HepG2 (cell line): ENCODE results near the gene CCNF. TPM values are rescaled to one million over a fixed set of nuclear protein-coding genes. Genes with fewer than 3 reads are reported as not detected.

Source experiments
- ATAC-seq: fragments of 200-7000 bp; cut with Tn5 transposase; 3 replicates; pipeline ENCODE4 v1.9.1; 2020; ENCODE audit warnings: mild to moderate bottlenecking, moderate library complexity
- BruUV-seq: library from RNA; stranded (reverse); fragments of 400-500 nt; replicated peaks from 2 replicates; lab custom pipeline; 2021; lab: Mats Ljungman, UMichigan
- CTCF ChIA-PET: fragments of 300-600 bp; formaldehyde crosslinking; extraction: SDS; loops from one replicate; lab custom pipeline; 2021; ENCODE audit warnings: low total read pairs, inconsistent platforms, low intra/inter-chr PET ratio; lab: Yijun Ruan, JAX
- POLR2A ChIA-PET: fragments of 350-600 bp; sonication (Branson Sonifier 250); formaldehyde crosslinking; loops from one replicate; lab custom pipeline; 2020; ENCODE audit warnings: antibody characterized with exemption, inconsistent platforms; lab: Yijun Ruan, JAX
- DNase-seq: peaks from one replicate; pipeline ENCODE4 v3.0.0-alpha.2; 2015; ENCODE audit warnings: low spot score
- FAIRE-seq: peaks from 3 replicates; lab custom pipeline; 2011; peaks lifted over from hg19 to GRCh38; lab: Jason Lieb, UNC
- H2AFZ ChIP-seq: one replicate; pipeline ENCODE4 v1.6.1; 2011; ENCODE audit warnings: low read length, inconsistent platforms
- H3K27ac ChIP-seq: fragments of 300-600 bp; 3 replicates; pipeline ENCODE4 v1.8.0; 2011; ENCODE audit warnings: mixed run types, mild to moderate bottlenecking, mixed read lengths, low read length, inconsistent platforms; ENCODE audit not compliant: insufficient read depth; ENCODE audit errors: extremely low read length
- H3K27me3 ChIP-seq, 2 experiments: fragments of 200-600 bp in 1 of 2; 2 replicates in 1 of 2; 3 replicates in 1 of 2; pipeline versions ENCODE4 v1.6.0 to v1.8.0; 2011; ENCODE audit warnings: low read length in 2 of 2, mild to moderate bottlenecking in 2 of 2, moderate library complexity in 2 of 2, inconsistent platforms in 1 of 2; ENCODE audit not compliant: insufficient read depth in 2 of 2, control insufficient read depth in 1 of 2
- H3K36me3 ChIP-seq, 2 experiments: fragments of 200-600 bp in 1 of 2; replicated peaks in 1 of 2; 2 replicates in 1 of 2; 3 replicates in 1 of 2; pipeline versions ENCODE4 v1.5.1 to v1.8.0; 2011; ENCODE audit warnings: low read length in 2 of 2, inconsistent platforms in 1 of 2; ENCODE audit not compliant: insufficient read depth in 2 of 2, control insufficient read depth in 1 of 2
- H3K4me1 ChIP-seq: 2 replicates; pipeline ENCODE4 v1.5.1; 2012; ENCODE audit warnings: low read length, inconsistent platforms; ENCODE audit not compliant: insufficient read depth
- H3K4me2 ChIP-seq: 2 replicates; pipeline ENCODE4 v1.6.0; 2011; ENCODE audit warnings: low read depth, low read length, inconsistent platforms
- H3K4me3 ChIP-seq, 3 experiments: fragments of 200-600 bp in 1 of 3; sonication (generic), shearing (Covaris generic) in 1 of 3; replicated peaks in 1 of 3; 2 replicates each; pipeline ENCODE4 v1.5.1; 2011 to 2016; ENCODE audit warnings: low read length in 3 of 3, inconsistent platforms in 2 of 3, low read depth in 2 of 3, mild to moderate bottlenecking in 2 of 3, control low read depth in 1 of 3, mixed read lengths in 1 of 3; ENCODE audit not compliant: insufficient read depth in 1 of 3
- H3K79me2 ChIP-seq: one replicate; pipeline ENCODE4 v1.6.1; 2011; ENCODE audit warnings: low read length, inconsistent platforms; ENCODE audit not compliant: insufficient read depth
- H3K9ac ChIP-seq: 2 replicates; pipeline ENCODE4 v1.6.0; 2011; ENCODE audit warnings: mild to moderate bottlenecking, low read depth, low read length, inconsistent platforms; ENCODE audit not compliant: insufficient read depth
- H3K9me3 ChIP-seq: 2 replicates; pipeline ENCODE4 v1.5.1; 2012; ENCODE audit warnings: mild to moderate bottlenecking, low read length
- H4K20me1 ChIP-seq: 2 replicates; pipeline ENCODE4 v1.6.0; 2011; ENCODE audit warnings: inconsistent platforms, mild to moderate bottlenecking, low read length, moderate library complexity; ENCODE audit not compliant: insufficient read depth
- ATF7-NPFF ChIP-seq: sonication (generic); formaldehyde crosslinking; IDR thresholded peaks from 2 replicates; pipeline ENCODE4 v1.8.1; 2023; ENCODE audit warnings: mild to moderate bottlenecking, low read depth, missing genetic modification reagents, moderate library complexity
- HHEX ChIP-seq: IDR thresholded peaks from 2 replicates; pipeline ENCODE4 v1.6.1; 2016; ENCODE audit warnings: control low read depth
- NR3C1 ChIP-seq: sonication (generic); formaldehyde crosslinking; IDR thresholded peaks from 2 replicates; pipeline ENCODE4 v1.4.0; 2020; ENCODE audit warnings: missing genetic modification reagents
- POGK ChIP-seq: sonication (generic); formaldehyde crosslinking; conservative IDR thresholded peaks from 2 replicates; pipeline ENCODE4 v1.8.0; 2022; ENCODE audit warnings: mild to moderate bottlenecking, moderate library complexity, missing genetic modification reagents
- PPARG ChIP-seq: conservative IDR thresholded peaks from 2 replicates; pipeline ENCODE4 v1.6.1; 2016; ENCODE audit warnings: missing biosample characterization, missing genetic modification reagents
- SOX6 ChIP-seq, 2 experiments: fragments of 450-650 bp in 1 of 2; sonication (generic) in 1 of 2; formaldehyde crosslinking in 1 of 2; IDR thresholded peaks; 2 replicates each; pipeline versions ENCODE4 v1.4.0 to v1.6.1; 2017 to 2020; ENCODE audit warnings: antibody characterized with exemption in 1 of 2, mild to moderate bottlenecking in 1 of 2, missing genetic modification reagents in 1 of 2
- SYNCRIP ChIP-seq: fragments of 200-400 bp; formaldehyde crosslinking; IDR thresholded peaks from 2 replicates; pipeline ENCODE4 v1.6.1; 2018; ENCODE audit warnings: mild to moderate bottlenecking, low read depth, low read length; ENCODE audit not compliant: insufficient read depth
- ZBTB26 ChIP-seq: IDR thresholded peaks from 2 replicates; pipeline ENCODE4 v1.6.1; 2016; ENCODE audit warnings: missing compliant biosample characterization, missing genetic modification reagents, borderline replicate concordance
- ZNF280D ChIP-seq: sonication (generic); formaldehyde crosslinking; IDR thresholded peaks from 2 replicates; pipeline ENCODE4 v1.5.1; 2020; ENCODE audit warnings: mild to moderate bottlenecking, missing genetic modification reagents
- ZNF329 ChIP-seq: sonication (generic); formaldehyde crosslinking; IDR thresholded peaks from 2 replicates; pipeline ENCODE4 v1.9.0; 2021; ENCODE audit warnings: low read depth, mild to moderate bottlenecking, missing genetic modification reagents
- ZNF605 ChIP-seq: sonication (generic); formaldehyde crosslinking; IDR thresholded peaks from 2 replicates; pipeline ENCODE4 v1.8.0; 2022; ENCODE audit warnings: mild to moderate bottlenecking, missing genetic modification reagents
- ZNF720 ChIP-seq: sonication (generic); formaldehyde crosslinking; IDR thresholded peaks from 2 replicates; pipeline ENCODE4 v1.4.0; 2020; ENCODE audit warnings: missing genetic modification reagents
- ZNF879 ChIP-seq: sonication (generic); formaldehyde crosslinking; IDR thresholded peaks from 2 replicates; pipeline ENCODE4 v1.8.1; 2023; ENCODE audit warnings: missing genetic modification reagents
- WGBS: methylation state at CpG from one replicate; pipeline ENCODE4 v1.1.6; 2017; ENCODE audit warnings: low lambda C conversion rate; 5-methylcytosine and 5-hydroxymethylcytosine counted together
- in situ Hi-C: cut with HindIII; loops from 2 replicates; pipeline ENCODE4 v1.10.0; 2017; ENCODE audit warnings: low pct_unique_long_range_greater_than_20kb; ENCODE audit not compliant: extremely low pct_ligation_motif_present
- intact Hi-C: fragments of 100-400 bp; cut with micrococcal nuclease; formaldehyde crosslinking; loops from one replicate; pipeline ENCODE4 v1.10.0; 2022; ENCODE audit not compliant: unreplicated experiment
- polyA plus RNA-seq, 8 experiments: library from polyadenylated mRNA; depleted of rRNA in 3 of 8; stranded (reverse) in 7 of 8; unstranded in 1 of 8; fragments of >200 nt; fragmentation: Illumina TruSeq in 4 of 8; extraction: Trizol in 4 of 8; gene quantifications; 2 replicates each; pipeline versions ENCODE4 v1.2.1 to v1.2.3, GENCODE V29; 2011 to 2016; ENCODE audit warnings: low read depth in 4 of 8, missing spikeins in 1 of 8, mixed read lengths in 1 of 8; ENCODE audit not compliant: insufficient read depth in 1 of 8
- total RNA-seq, 5 experiments: library from RNA; depleted of rRNA; stranded (reverse); fragments of >200 nt; fragmentation: Illumina TruSeq; extraction: Trizol; gene quantifications; 2 replicates each; pipeline ENCODE4 v1.2.3, GENCODE V29; 2016; ENCODE audit warnings: low read depth in 1 of 5

The CCNF gene
- total and polyA plus RNA-seq, 2 of the 13 experiments (the other 11 are each of a cell fraction or from before 2014, with no cell fraction given), result 6.4 to 22.8 TPM

GRCh38 chr16:2404099-2404498 is 25.1 kb upstream of the CCNF start (continued):
- TF ChIP-seq POGK (CRISPR knock-in tag) (no peak), SOX6 (IDR thresholded peaks at IDR 0.05) (no peak), SOX6 (CRISPR knock-in tag; IDR thresholded peaks at IDR 0.05) (no peak), ZNF720 (no peak)
- TF ChIP-seq, all 625 proteins: peak for 0

GRCh38 chr16:2415085-2415484 is 14.2 kb upstream of the CCNF start:
- H3K36me3 ChIP-seq, result no peaks in the 10 kb centered on the region
- ChIA-PET POLR2A (no interaction called here), CTCF (no interaction called here)
- H3K9ac ChIP-seq, result no peak overlapping the region
- H3K4me2 ChIP-seq, result no peak overlapping the region
- peaks cover 0 to 23% of the 10 kb centered on the region in 2 experiments; a peak in 3 of 5 replicates for H3K27me3 ChIP-seq
- H3K4me3 ChIP-seq, result no peak overlapping the region
- DNase-seq, result no peak
- peaks cover 8% of the 10 kb centered on the region for H3K4me1 ChIP-seq
- H2AFZ ChIP-seq, result no peak overlapping the region
- 15% methylated on average over 2 of the region's 2 CpGs for WGBS
- no peaks in the 10 kb centered on the region for H4K20me1 ChIP-seq
- in situ Hi-C loops (no loop called here), intact Hi-C loops (no loop called here)
- no peak for FAIRE-seq
- H3K27ac ChIP-seq, result no peak overlapping the region
- no TSS peak for BruUV-seq
- H3K79me2 ChIP-seq, result no peaks in the 10 kb centered on the region
- no peaks in the 10 kb centered on the region for H3K9me3 ChIP-seq
- ATAC-seq, result no peak
- TF ChIP-seq ZNF329, result no peak
- TF ChIP-seq ATF7-NPFF (CRISPR knock-in tag), result no peak
- TF ChIP-seq SYNCRIP, result no peak
- no peak for TF ChIP-seq NR3C1 (CRISPR knock-in tag)
- no peak for TF ChIP-seq ZBTB26 (CRISPR knock-in tag)
- TF ChIP-seq PPARG (CRISPR knock-in tag), result no peak
- TF ChIP-seq ZNF280D (CRISPR knock-in tag), result no peak
- TF ChIP-seq HHEX (CRISPR knock-in tag), result no peak
- no peak for TF ChIP-seq ZNF879 (CRISPR knock-in tag)
- no peak for TF ChIP-seq ZNF605 (CRISPR knock-in tag)
